Posterior vena cava (tissue), 2 donors: ENCODE measurements around the gene NME3. TPM values are rescaled to one million over a fixed set of nuclear protein-coding genes. Genes with fewer than 3 reads are reported as not detected.

Experiments
- DNase-seq: peaks from one replicate; pipeline ENCODE4 v3.0.0-alpha.2; 2020; ENCODE audit warnings: low spot score
- intact Hi-C, 2 donors: fragments of 100-400 bp; cut with DNase I; formaldehyde crosslinking; loops; one replicate each; pipeline versions ENCODE4 v1.14.1 to v1.14.2; 2022 to 2023
- long read RNA-seq, 2 donors: library from polyadenylated mRNA; unstranded; transcript quantifications; one replicate each; pipeline ENCODE4 v2.0.0, GENCODE V29; 2020 to 2021
- total RNA-seq, 2 donors: library from RNA; stranded (reverse); fragmentation: NEBNext Ultra II Directional; extraction: Animal tissue kit (Norgen Biotek cat#: 25700); gene quantifications; one replicate each; pipeline ENCODE4 v1.2.1, GENCODE V29; 2021
- donor health status: DM: yes; HTN: yes; CAD: no.
- donor health status: DM: yes; HTN: yes; CAD: no.

The NME3 gene
- 10 to 100 TPM; 31.6 to 47.0 TPM for total RNA-seq
- long read RNA-seq, donor 1, transcript NME3-201 (5 exons, 1,069 nt): major isoform, 6 of 18 reads
- long read RNA-seq, donor 1, partial matches to known transcripts: 0 of 18 reads
- long read RNA-seq, donor 1, other reads (novel, unspliced or antisense): 2 of 18 reads
- long read RNA-seq, donor 2, transcript NME3-201 (5 exons, 1,069 nt): major isoform, 9 of 15 reads
- long read RNA-seq, donor 2, partial matches to known transcripts: 0 of 15 reads
- long read RNA-seq, donor 2, other reads (novel, unspliced or antisense): 1 of 15 reads

GRCh38 chr16:1771188-1771863, at the start of gene NME3:
Gene NME3 (minus strand): TSS chr16:1771543. CDS start chr16:1771534, 9 bp downstream.
- intact Hi-C loops: no loop called here
- peak; percentile 95 for DNase-seq

- intact Hi-C loops: loop anchor here in 1 of 2 donors (10.0 kb wide), 1 partner anchor 1764 kb away; no protein-coding TSS in a partner anchor
- peak; percentile 73 for DNase-seq
Observed at GRCh38 chr16:1820946-1821290, 49.6 kb upstream of the NME3 start.

GRCh38 chr16:1820096-1820945, 49.0 kb upstream of the NME3 start:
- DNase-seq: peak; percentile 64
- intact Hi-C loops: loop anchor here in 1 of 2 donors (10.0 kb wide), 1 partner anchor 1764 kb away; no protein-coding TSS in a partner anchor

- peak; percentile 74 for DNase-seq
- intact Hi-C loops: loop anchor here in 1 of 2 donors (10.0 kb wide), 1 partner anchor 1765 kb away; no protein-coding TSS in a partner anchor
Observed at GRCh38 chr16:1819611-1820010, 48.3 kb upstream of the NME3 start.

GRCh38 chr16:1818873-1819525, 47.7 kb upstream of the NME3 start:
- DNase-seq: peak; percentile 60
- intact Hi-C loops: no loop called here

- intact Hi-C loops: no loop called here
- DNase-seq: peak; percentile 66
Observed at GRCh38 chr16:1818204-1818872, 47.0 kb upstream of the NME3 start.

GRCh38 chr16:1817716-1818115, 46.4 kb upstream of the NME3 start:
- intact Hi-C loops: loop anchor here in 1 of 2 donors (2.0 kb wide), 1 partner anchor 419 kb away; the partner anchor contains the start of gene DNASE1L2
- peak; percentile 72 for DNase-seq

GRCh38 chr16:1817276-1817589, 45.9 kb upstream of the NME3 start:
- peak; percentile 64 for DNase-seq
- intact Hi-C loops: loop anchor here in 1 of 2 donors (2.0 kb wide), 1 partner anchor 420 kb away; the partner anchor contains the start of gene DNASE1L2

GRCh38 chr16:1816396-1817275, 45.3 kb upstream of the NME3 start:
- intact Hi-C loops: loop anchor here in 1 of 2 donors (2.0 kb wide), 1 partner anchor 420 kb away; the partner anchor contains the start of gene DNASE1L2
- peak; percentile 73 for DNase-seq

- no peak for DNase-seq
- intact Hi-C loops: no loop called here
Observed at GRCh38 chr16:1815461-1815860, 44.1 kb upstream of the NME3 start.

- peak; percentile 79 for DNase-seq
- intact Hi-C loops: loop anchor here in 1 of 2 donors (5.0 kb wide), 1 partner anchor 50 kb away; no protein-coding TSS in a partner anchor
Observed at GRCh38 chr16:1812732-1813163, 41.4 kb upstream of the NME3 start.

- intact Hi-C loops: loop anchor here in 1 of 2 donors (5.0 kb wide), 1 partner anchor 48 kb away; no protein-coding TSS in a partner anchor
- no peak for DNase-seq
Observed at GRCh38 chr16:1810536-1810935, 39.2 kb upstream of the NME3 start.

- intact Hi-C loops: loop anchor here in 1 of 2 donors (5.0 kb wide), 1 partner anchor 48 kb away; no protein-coding TSS in a partner anchor
- DNase-seq: no peak
Observed at GRCh38 chr16:1810106-1810505, 38.8 kb upstream of the NME3 start.

- DNase-seq: no peak
- intact Hi-C loops: no loop called here
Observed at GRCh38 chr16:1809281-1809801, 38.0 kb upstream of the NME3 start.

GRCh38 chr16:1808691-1809090, 37.3 kb upstream of the NME3 start:
- DNase-seq: no peak

GRCh38 chr16:1807626-1808025, 36.3 kb upstream of the NME3 start:
- intact Hi-C loops: no loop called here

More at GRCh38 chr16:1808691-1809090, 37.3 kb upstream of the NME3 start:
- intact Hi-C loops: no loop called here

GRCh38 chr16:1800701-1801100, 29.4 kb upstream of the NME3 start:
- intact Hi-C loops: no loop called here
- DNase-seq: no peak

More at GRCh38 chr16:1807626-1808025, 36.3 kb upstream of the NME3 start:
- no peak for DNase-seq
